ENCODE results near the gene UROS. TPM values are rescaled to one million over a fixed set of nuclear protein-coding genes. Genes with fewer than 3 reads are reported as not detected.

The UROS gene
- total and polyA plus RNA-seq, 2 of the 4 experiments (the other 2 are of a cell fraction), result 48.7 to 56.5 TPM

DNA sequence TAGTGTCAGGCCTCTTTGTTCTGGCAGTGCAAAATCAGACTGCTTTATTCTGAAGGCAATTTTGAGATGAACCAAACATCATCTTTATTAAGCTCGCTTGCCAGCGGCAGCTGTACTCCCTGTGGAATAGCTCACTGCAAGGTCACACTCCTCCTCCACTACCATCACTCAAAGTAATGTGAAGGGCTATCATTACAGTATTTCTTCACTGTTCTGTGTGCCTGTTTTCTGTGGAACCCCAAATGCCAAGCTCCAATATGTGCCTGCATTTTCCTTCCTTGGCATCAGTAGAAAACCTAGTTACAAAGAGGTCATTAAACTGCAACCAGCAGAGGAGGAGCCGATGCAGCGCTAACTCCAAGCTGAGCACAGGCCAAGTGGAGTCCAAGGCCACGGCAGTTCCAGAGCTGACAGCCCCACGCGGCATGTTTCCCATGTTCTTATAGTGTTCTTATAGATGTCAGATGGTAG, 21.7 kb upstream of the UROS start:
- CTCF ChIA-PET, result no interaction called here
- H2AK5ac ChIP-seq (ENCODE audit: low read depth, low read length), result no peak overlapping the region
- no peak overlapping the region for H4K91ac ChIP-seq (ENCODE audit: insufficient read depth, low read depth, low read length)
- no peak overlapping the region for H2BK15ac ChIP-seq (ENCODE audit: low read depth, low read length)
- dilution Hi-C loops (cut with HindIII; ENCODE audit: low sequenced_read_pairs, unreplicated experiment) (no loop called here), intact Hi-C loops (cut with micrococcal nuclease) (no loop called here), in situ Hi-C loops (cut with MboI; ENCODE audit: low sequenced_read_pairs) (no loop called here)
- peaks cover 2% of the 10 kb centered on the region for H3K4me1 ChIP-seq (ENCODE audit: control insufficient read depth, insufficient read depth, low read length)
- WGBS, 2 experiments (ENCODE audit: extremely low coverage in 2 of 2, insufficient read length in 1 of 2), result 60% methylated on average over 1 of the region's 7 CpGs; no CpG with 5 or more reads in 1 of the 2 experiments
- H3K4ac ChIP-seq (ENCODE audit: low read depth, low read length), result no peak overlapping the region
- POLR2A ChIA-PET (ENCODE audit: unreplicated experiment), result no interaction called here
- H2AFZ ChIP-seq (replicated peaks; ENCODE audit: low read length, poor library complexity), result no peak overlapping the region
- no peak overlapping the region for H3K18ac ChIP-seq (ENCODE audit: low read depth, low read length)
- TF ChIP-seq FOS (IDR thresholded peaks at IDR 0.05; ENCODE audit: low read depth, low read length) (no peak), MAZ (IDR thresholded peaks at IDR 0.05; ENCODE audit: borderline replicate concordance, low read depth, low read length) (no peak), MXI1 (IDR thresholded peaks at IDR 0.05; ENCODE audit: borderline replicate concordance, low read depth, low read length) (no peak), BHLHE40 (IDR thresholded peaks at IDR 0.05; ENCODE audit: low read depth, low read length) (no peak), CEBPB (IDR thresholded peaks at IDR 0.05; ENCODE audit: low read depth, low read length) (no peak), RAD21 (IDR thresholded peaks at IDR 0.05; ENCODE audit: low read length) (no peak), CHD1 (IDR thresholded peaks at IDR 0.05; ENCODE audit: low read depth, low read length) (no peak), MAFK (IDR thresholded peaks at IDR 0.05; ENCODE audit: low read depth, low read length) (no peak), NFE2L2 (IDR thresholded peaks at IDR 0.05; ENCODE audit: low read depth, low read length) (no peak)
- TF ChIP-seq, protein P1, sequence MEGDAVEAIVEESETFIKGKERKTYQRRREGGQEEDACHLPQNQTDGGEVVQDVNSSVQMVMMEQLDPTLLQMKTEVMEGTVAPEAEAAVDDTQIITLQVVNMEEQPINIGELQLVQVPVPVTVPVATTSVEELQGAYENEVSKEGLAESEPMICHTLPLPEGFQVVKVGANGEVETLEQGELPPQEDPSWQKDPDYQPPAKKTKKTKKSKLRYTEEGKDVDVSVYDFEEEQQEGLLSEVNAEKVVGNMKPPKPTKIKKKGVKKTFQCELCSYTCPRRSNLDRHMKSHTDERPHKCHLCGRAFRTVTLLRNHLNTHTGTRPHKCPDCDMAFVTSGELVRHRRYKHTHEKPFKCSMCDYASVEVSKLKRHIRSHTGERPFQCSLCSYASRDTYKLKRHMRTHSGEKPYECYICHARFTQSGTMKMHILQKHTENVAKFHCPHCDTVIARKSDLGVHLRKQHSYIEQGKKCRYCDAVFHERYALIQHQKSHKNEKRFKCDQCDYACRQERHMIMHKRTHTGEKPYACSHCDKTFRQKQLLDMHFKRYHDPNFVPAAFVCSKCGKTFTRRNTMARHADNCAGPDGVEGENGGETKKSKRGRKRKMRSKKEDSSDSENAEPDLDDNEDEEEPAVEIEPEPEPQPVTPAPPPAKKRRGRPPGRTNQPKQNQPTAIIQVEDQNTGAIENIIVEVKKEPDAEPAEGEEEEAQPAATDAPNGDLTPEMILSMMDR (conservative IDR thresholded peaks at IDR 0.05; ENCODE audit: low read depth, low read length), result no peak
- TF ChIP-seq, protein P2, sequence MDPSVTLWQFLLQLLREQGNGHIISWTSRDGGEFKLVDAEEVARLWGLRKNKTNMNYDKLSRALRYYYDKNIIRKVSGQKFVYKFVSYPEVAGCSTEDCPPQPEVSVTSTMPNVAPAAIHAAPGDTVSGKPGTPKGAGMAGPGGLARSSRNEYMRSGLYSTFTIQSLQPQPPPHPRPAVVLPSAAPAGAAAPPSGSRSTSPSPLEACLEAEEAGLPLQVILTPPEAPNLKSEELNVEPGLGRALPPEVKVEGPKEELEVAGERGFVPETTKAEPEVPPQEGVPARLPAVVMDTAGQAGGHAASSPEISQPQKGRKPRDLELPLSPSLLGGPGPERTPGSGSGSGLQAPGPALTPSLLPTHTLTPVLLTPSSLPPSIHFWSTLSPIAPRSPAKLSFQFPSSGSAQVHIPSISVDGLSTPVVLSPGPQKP (IDR thresholded peaks at IDR 0.05; ENCODE audit: borderline replicate concordance, low read depth, low read length), result no peak
- H2AK9ac ChIP-seq (replicated peaks; ENCODE audit: low read depth, low read length, poor library complexity), result no peak overlapping the region
- BruUV-seq (replicated peaks), result no TSS peak
- no peak overlapping the region for H3K23ac ChIP-seq (ENCODE audit: low read depth, low read length)
- no peak overlapping the region for H3K27ac ChIP-seq (ENCODE audit: insufficient read depth, low read length)
- H3K9me3 ChIP-seq (ENCODE audit: control insufficient read depth, insufficient read depth, low read length), result no peaks in the 10 kb centered on the region
- no peak overlapping the region for H3K56ac ChIP-seq (ENCODE audit: extremely low read depth, insufficient read depth, low read length)
- no peak overlapping the region for H3K14ac ChIP-seq (replicated peaks; ENCODE audit: low read depth, low read length)
- no peak overlapping the region for H3K4me2 ChIP-seq (ENCODE audit: low read depth, low read length)
- ATAC-seq (ENCODE audit: low read depth), result no peak
- H2BK120ac ChIP-seq (ENCODE audit: low read depth, low read length), result no peak overlapping the region
- H2BK20ac ChIP-seq (ENCODE audit: low read depth, low read length), result no peak overlapping the region
- peaks cover 44% of the 10 kb centered on the region for H3K36me3 ChIP-seq (ENCODE audit: control insufficient read depth, insufficient read depth, low read length)
- H3K9me1 ChIP-seq (ENCODE audit: insufficient read depth, low read length), result peaks cover 6% of the 10 kb centered on the region; the same call in 1 of the 2 replicates
- no peaks in the 10 kb centered on the region for H3K27me3 ChIP-seq (ENCODE audit: control insufficient read depth, insufficient read depth, low read length)
- H3K79me1 ChIP-seq (ENCODE audit: low read depth in 1 of 2, low read length in 2 of 2), result no peaks in the 10 kb centered on the region; a peak in 1 of 4 replicates
- no peak overlapping the region for H4K8ac ChIP-seq (ENCODE audit: low read depth in 2 of 2, low read length in 2 of 2)
- peaks cover 4% of the 10 kb centered on the region; the same call in 1 of the 2 replicates for H4K20me1 ChIP-seq (ENCODE audit: insufficient read depth, low read length)
- DNase-seq, result no peak
- H3K9ac ChIP-seq (ENCODE audit: low read depth, low read length), result no peak overlapping the region
- H3K4me3 ChIP-seq (ENCODE audit: insufficient read depth, low read depth, low read length), result no peak overlapping the region
- H2BK5ac ChIP-seq (ENCODE audit: low read depth, low read length, poor library complexity, severe bottlenecking), result no peak overlapping the region
- no peak overlapping the region for H4K5ac ChIP-seq (ENCODE audit: low read depth, low read length)

Measured in IMR-90 (cell line).